ENCODE results near the gene SLC39A8. TPM values are rescaled to one million over a fixed set of nuclear protein-coding genes. Genes with fewer than 3 reads are reported as not detected.

The SLC39A8 gene
- total RNA-seq, 1 experiment from 2014 or later, result 13.2 TPM

DNA sequence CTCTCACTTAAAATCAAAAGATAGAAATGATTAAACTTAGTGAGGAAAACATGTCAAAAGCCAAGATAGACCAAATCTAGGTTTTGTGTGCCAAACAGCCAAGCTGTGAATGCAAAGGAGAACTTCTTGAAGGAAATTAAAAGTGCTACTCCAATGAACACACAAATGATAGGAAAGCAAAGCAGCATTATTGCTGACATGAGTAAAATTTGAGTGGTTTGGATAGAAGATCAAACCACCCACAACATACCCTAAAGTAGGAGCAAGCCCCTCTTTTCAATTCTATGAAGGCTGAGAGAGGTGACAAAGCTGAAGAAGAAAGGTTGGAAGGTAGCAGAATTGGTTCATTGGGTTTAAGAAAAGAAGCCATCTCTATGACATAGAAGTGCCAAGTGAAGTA lies 56.8 kb downstream of the SLC39A8 start:
- BruUV-seq (replicated peaks), result no TSS peak
- RAD21 ChIA-PET (ENCODE audit: low non-redundant PET in 1 of 2, low total read pairs in 2 of 2, uncharacterized antibody in 2 of 2, unreplicated experiment in 2 of 2), result no interaction called here

More for the DNA sequence above, 56.8 kb downstream of the SLC39A8 start:
- H3K9ac ChIP-seq (ENCODE audit: low read length), result no peak overlapping the region
- no peaks in the 10 kb centered on the region for H3K9me3 ChIP-seq (ENCODE audit: control insufficient read depth in 1 of 2, insufficient read depth in 1 of 2, low read depth in 1 of 2, low read length in 2 of 2)
- intact Hi-C loops (cut with micrococcal nuclease), result no loop called here
- H3K4me1 ChIP-seq (ENCODE audit: control insufficient read depth in 1 of 2, insufficient read depth in 2 of 2, low read length in 2 of 2), result no peaks in the 10 kb centered on the region
- TF ChIP-seq TCF7L2 (IDR thresholded peaks at IDR 0.05; ENCODE audit: borderline replicate concordance, extremely low read depth, insufficient read depth, insufficient read length) (no peak), EZH2 (IDR thresholded peaks at IDR 0.05) (no peak), JUND (IDR thresholded peaks at IDR 0.05) (no peak), CEBPB (IDR thresholded peaks at IDR 0.05; ENCODE audit: low read depth) (no peak), RAD21 (IDR thresholded peaks at IDR 0.05; ENCODE audit: low read depth) (no peak), SRF (IDR thresholded peaks at IDR 0.05; ENCODE audit: low read depth) (no peak), ATF3 (IDR thresholded peaks at IDR 0.05) (no peak), CBX3 (IDR thresholded peaks at IDR 0.05; ENCODE audit: low read depth) (no peak), FOSL1 (IDR thresholded peaks at IDR 0.05; ENCODE audit: low read depth) (no peak), ZFX (IDR thresholded peaks at IDR 0.05) (no peak), SP1 (IDR thresholded peaks at IDR 0.05; ENCODE audit: low read depth) (no peak), POLR2A (IDR thresholded peaks at IDR 0.05; ENCODE audit: borderline replicate concordance, extremely low read depth, insufficient read depth, insufficient read length) (no peak), EZH2phosphoT487 (IDR thresholded peaks at IDR 0.05; ENCODE audit: borderline replicate concordance) (no peak), ZNF274 (IDR thresholded peaks at IDR 0.05; ENCODE audit: low read depth, low read length) (no peak), POLR2AphosphoS5 (IDR thresholded peaks at IDR 0.05; ENCODE audit: low read depth, low read length) (no peak), MAX (IDR thresholded peaks at IDR 0.05) (no peak)
- TF ChIP-seq, protein P1, sequence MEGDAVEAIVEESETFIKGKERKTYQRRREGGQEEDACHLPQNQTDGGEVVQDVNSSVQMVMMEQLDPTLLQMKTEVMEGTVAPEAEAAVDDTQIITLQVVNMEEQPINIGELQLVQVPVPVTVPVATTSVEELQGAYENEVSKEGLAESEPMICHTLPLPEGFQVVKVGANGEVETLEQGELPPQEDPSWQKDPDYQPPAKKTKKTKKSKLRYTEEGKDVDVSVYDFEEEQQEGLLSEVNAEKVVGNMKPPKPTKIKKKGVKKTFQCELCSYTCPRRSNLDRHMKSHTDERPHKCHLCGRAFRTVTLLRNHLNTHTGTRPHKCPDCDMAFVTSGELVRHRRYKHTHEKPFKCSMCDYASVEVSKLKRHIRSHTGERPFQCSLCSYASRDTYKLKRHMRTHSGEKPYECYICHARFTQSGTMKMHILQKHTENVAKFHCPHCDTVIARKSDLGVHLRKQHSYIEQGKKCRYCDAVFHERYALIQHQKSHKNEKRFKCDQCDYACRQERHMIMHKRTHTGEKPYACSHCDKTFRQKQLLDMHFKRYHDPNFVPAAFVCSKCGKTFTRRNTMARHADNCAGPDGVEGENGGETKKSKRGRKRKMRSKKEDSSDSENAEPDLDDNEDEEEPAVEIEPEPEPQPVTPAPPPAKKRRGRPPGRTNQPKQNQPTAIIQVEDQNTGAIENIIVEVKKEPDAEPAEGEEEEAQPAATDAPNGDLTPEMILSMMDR (IDR thresholded peaks at IDR 0.05 in 2 of 3, conservative IDR thresholded peaks at IDR 0.05 in 1 of 3; ENCODE audit: borderline replicate concordance in 1 of 3, insufficient read depth in 1 of 3, low read depth in 2 of 3, low read length in 2 of 3), result no peak
- TF ChIP-seq, protein P2, sequence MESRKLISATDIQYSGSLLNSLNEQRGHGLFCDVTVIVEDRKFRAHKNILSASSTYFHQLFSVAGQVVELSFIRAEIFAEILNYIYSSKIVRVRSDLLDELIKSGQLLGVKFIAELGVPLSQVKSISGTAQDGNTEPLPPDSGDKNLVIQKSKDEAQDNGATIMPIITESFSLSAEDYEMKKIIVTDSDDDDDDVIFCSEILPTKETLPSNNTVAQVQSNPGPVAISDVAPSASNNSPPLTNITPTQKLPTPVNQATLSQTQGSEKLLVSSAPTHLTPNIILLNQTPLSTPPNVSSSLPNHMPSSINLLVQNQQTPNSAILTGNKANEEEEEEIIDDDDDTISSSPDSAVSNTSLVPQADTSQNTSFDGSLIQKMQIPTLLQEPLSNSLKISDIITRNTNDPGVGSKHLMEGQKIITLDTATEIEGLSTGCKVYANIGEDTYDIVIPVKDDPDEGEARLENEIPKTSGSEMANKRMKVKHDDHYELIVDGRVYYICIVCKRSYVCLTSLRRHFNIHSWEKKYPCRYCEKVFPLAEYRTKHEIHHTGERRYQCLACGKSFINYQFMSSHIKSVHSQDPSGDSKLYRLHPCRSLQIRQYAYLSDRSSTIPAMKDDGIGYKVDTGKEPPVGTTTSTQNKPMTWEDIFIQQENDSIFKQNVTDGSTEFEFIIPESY (IDR thresholded peaks at IDR 0.05; ENCODE audit: extremely low read depth, insufficient replicate concordance, low read length), result no peak
- no peaks in the 10 kb centered on the region for H3K27me3 ChIP-seq (ENCODE audit: insufficient read depth, low read length)
- ChIA-PET CTCF (no interaction called here), POLR2A (no interaction called here)
- H3K4me2 ChIP-seq (ENCODE audit: low read length), result no peak overlapping the region
- H3K27ac ChIP-seq (ENCODE audit: low read depth, low read length), result no peak overlapping the region
- H3K79me2 ChIP-seq (ENCODE audit: insufficient read depth, low read length), result no peaks in the 10 kb centered on the region
- ATAC-seq, result no peak
- H3K4me3 ChIP-seq (replicated peaks in 1 of 2; ENCODE audit: low read depth in 1 of 2, low read length in 2 of 2), result no peak overlapping the region
- no peak overlapping the region for H2AFZ ChIP-seq (ENCODE audit: low read depth, low read length, poor library complexity, severe bottlenecking)
- H3K36me3 ChIP-seq (ENCODE audit: control insufficient read depth in 1 of 2, insufficient read depth in 2 of 2, low read length in 2 of 2), result no peaks in the 10 kb centered on the region
- no peaks in the 10 kb centered on the region for H4K20me1 ChIP-seq (ENCODE audit: insufficient read depth)
- no peak for DNase-seq (ENCODE audit: low read depth, low spot score)
- H3K9me2 ChIP-seq (ENCODE audit: insufficient read depth), result no peaks in the 10 kb centered on the region
